CD4-positive, alpha-beta T cell treated with Interleukin-4 for 1 hour (primary cell): ENCODE data around the gene OPA1.
"Not testable (repeated sequence)": the region's sequence is repeated elsewhere in the genome, so short reads cannot be mapped to it uniquely, and the experiment has no call there.

Source experiments
- DNase-seq, 2 donors: peaks; one replicate each; pipeline ENCODE4 v3.0.0-alpha.2; 2020 to 2022

Gene OPA1

DNA sequence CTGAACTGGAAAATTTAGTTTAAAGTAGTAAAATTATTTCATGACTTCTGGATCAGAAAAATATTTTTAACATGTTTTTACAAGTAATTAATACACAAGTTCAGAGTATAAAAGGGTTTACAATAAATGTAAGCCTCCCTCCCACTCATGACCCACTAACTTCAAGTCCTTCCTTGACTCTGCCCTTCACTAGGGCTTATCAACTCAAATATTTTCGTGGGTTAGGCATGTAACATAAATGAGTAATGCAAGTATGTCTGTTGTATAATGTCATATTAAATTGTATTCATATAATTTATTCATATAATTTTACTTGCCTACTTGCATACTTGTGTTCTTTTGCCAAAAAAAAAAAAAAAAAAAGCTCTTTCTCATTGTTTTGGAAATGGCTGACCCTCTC is 3.4 kb upstream of the OPA1 start:
- DNase-seq: no peak

- no peak for DNase-seq
These were observed 2.7 kb upstream of the OPA1 start for GRCh38 chr3:193590088-193590856.

GRCh38 chr3:193593668-193594030 is 641 bp downstream of the OPA1 start:
- DNase-seq: peak in 1 of 2 donors; percentile 32

GRCh38 chr3:193594946-193595689 is 2.1 kb downstream of the OPA1 start:
- no peak for DNase-seq

DNA sequence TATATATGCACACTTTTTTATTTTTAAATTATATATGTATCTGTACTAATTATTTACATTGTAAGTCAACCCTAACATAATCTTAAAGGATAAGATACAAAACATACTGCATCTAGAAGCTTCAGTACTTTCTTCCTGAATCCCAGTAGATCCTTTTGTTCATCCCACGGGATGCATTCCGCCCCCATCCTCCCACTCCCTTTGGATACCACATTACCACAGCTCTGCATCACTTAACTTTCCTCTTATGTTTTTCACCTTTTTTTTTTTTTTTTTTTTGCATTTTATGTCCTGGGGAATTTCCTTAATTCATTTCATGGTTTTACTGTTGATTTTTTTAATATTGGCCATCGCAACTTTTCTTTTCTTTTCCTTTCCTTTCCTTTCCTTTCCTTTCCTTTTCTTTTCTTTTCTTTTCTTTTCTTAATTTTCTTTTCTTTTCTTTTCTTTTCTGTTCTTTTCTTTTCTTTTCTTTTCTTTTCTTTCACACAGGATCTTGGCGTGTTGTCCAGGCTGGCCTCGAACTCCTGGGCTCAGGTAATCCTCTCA is 3.0 kb downstream of the OPA1 start:
- no peak for DNase-seq

DNA sequence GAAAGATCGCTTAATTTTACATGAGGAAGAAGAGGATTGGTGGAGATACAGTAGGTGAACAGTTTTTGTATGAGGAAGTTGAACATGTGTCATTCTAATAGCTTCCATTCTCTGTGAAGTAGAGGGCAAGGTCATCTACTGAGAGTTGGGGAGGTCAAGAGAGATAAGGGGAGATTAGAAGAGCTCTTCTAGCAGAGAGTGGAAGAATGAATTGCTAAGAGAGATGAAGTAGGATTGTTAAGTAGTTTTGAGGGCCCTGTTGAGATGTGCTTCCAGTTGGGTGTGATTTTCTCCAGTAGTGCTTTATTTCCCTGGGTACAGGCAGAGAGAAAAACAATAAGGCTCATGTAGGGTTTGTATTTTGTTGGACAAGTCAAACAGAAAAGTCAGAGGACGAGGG is 5.2 kb downstream of the OPA1 start:
- no peak for DNase-seq

DNA sequence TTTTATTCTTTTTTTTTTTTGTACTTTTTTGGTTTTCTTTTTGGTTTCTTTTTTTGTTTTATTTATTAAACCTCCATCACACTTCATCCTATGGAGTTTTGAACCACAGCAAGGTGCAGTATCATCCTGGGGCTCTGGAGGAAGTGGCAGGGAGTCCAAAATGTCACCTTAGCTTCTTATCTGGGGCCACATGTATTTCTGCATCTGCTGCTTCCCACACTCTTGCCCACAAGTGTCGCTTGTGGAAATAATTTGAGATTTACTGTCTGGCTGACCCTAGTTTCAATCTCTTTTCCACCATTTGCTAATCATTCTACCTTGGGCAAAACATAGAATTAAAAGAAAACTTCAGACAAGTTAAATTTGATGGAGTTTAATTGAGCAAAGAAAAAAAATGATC is 6.4 kb downstream of the OPA1 start:
- DNase-seq: no peak

GRCh38 chr3:193605876-193606275 is 12.9 kb downstream of the OPA1 start:
- peak; percentile 43 to 66 for DNase-seq

GRCh38 chr3:193606892-193607291 is 13.9 kb downstream of the OPA1 start:
- DNase-seq: not testable (repeated sequence)

GRCh38 chr3:193610516-193610915 is 17.5 kb downstream of the OPA1 start:
- DNase-seq: not testable (repeated sequence)

DNA sequence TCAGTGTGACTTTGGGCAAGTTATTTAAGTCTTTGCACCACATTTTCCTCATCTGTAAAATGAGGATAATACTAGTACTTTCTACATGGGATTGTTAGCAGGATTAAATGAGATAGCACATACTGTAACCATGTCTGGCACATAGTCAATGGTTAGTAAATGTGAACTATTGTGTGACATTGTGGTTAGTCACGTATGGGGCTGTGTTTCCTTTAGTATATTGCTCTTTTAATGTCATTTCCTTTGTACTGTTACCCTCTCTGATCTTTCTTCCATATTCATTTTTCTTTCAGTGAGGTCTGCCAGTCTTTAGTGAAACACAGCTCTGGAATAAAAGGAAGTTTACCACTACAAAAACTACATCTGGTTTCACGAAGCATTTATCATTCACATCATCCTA is 21.4 kb downstream of the OPA1 start:
- no peak for DNase-seq

DNA sequence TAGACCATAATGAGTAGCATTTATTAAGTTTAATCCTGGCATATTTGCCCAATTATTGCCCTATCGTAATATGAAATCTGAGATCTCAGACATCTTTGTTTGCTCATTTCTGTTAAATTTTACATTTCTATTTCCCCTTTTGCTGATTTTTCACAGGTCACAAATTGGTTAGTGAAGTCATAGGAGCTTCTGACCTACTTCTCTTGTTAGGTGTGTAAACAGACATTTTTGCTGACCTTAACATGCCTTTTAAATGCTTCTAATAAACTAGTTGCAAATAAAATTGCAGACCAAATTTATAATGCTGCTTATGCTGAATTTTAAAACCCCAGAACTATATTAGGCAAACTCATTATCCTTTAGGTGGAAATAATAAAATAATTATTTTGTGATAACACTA is 24.6 kb downstream of the OPA1 start:
- no peak for DNase-seq

GRCh38 chr3:193620057-193620456 is 27.0 kb downstream of the OPA1 start:
- no peak for DNase-seq

DNA sequence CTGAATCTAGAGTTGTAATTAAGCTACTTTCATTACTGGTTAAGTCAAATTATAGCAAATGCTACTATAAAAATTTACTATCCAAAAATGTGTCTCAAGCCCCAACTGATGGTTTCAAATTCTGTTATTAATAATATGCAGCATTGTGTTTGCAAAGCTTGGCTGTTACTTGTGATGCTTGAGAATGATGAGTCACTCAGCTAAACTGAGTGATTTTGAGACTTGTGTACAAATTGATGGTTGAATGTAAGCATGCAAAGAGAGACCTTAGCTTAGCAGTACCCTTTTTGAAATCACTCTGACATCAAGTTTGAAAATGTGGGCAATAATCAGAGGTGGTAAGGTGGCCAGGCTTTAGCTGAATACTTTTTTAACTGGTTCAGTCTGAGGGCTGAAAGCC is 27.6 kb downstream of the OPA1 start:
- no peak for DNase-seq

GRCh38 chr3:193621127-193621526 is 28.1 kb downstream of the OPA1 start:
- DNase-seq: no peak

- DNase-seq: no peak
These were observed 37.0 kb downstream of the OPA1 start for GRCh38 chr3:193630005-193630404.

DNA sequence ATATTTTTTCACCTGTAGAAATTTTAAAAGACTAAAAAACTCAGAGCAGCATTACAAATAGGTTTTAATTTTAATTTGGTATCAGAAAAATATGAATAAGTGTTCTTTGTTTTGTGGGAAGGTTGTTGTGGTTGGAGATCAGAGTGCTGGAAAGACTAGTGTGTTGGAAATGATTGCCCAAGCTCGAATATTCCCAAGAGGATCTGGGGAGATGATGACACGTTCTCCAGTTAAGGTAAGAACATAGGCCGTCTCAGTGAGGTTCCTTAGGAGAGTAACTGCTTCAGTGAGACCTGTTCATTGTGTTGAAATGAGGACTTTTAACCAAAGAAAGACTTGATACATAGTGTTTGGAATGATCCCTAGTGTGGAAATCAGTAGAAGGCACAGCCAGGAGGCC is 44.8 kb downstream of the OPA1 start:
- DNase-seq: no peak

GRCh38 chr3:193638833-193639232 is 45.8 kb downstream of the OPA1 start:
- no peak for DNase-seq

- DNase-seq: no peak
These were observed 47.2 kb downstream of the OPA1 start for GRCh38 chr3:193640165-193640715.

DNA sequence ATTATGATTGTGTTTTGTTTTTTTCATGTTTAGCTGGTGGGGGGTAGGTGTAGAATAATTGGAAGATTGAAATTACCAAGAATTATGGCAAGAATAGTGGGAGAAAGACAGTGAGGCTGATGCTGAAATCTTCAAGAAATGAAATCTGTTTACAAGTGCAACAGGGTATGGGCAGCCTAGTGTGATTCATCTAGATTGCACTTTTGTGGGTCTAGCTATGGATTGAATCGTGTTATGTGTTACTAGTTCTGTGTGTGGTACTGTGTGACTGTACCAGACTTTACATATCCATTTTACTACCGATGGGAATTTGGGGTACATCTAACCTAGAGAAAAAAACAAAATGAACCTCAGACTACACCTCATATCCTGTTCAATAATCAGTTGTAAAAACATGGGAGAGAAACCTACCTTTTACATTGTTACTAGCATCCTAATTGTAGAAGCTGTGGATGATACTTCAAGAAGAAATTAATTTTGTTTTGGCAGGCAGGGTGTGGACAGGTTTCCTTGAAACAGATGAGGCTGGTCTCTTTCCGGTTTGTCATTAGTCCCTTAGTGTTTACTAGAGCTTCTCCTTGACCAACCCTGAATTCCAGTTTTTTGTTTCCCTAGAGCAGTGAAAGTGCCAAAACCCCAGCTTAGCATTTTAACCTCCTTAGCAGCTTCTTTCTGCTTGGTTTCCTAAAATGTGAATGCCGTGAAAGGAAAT is 47.9 kb downstream of the OPA1 start:
- DNase-seq: no peak

GRCh38 chr3:193641440-193641775 is 48.4 kb downstream of the OPA1 start:
- no peak for DNase-seq

GRCh38 chr3:193645806-193646205 is 52.8 kb downstream of the OPA1 start:
- DNase-seq: no peak

DNA sequence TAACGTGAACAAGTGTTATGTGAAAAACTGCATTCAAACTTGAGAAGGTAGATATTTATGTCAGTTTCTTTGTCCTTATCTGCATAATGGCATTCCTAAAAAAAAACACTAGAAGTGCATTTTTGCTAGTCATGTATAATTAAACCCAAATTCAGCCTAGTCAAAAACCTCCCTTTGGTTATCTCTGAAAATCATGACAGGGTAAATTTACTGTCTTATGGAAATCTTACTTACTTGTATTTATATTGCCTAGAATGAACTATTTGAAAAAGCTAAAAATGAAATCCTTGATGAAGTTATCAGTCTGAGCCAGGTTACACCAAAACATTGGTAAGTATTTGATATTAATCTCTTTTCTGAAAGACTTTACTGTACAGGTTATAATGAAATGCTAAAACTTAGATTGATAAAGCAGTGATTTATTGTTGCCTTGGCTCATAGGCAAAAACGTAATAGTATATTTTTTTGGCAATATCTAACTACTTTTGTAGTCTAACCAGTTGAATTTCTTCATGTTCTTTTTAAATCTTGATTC is 55.6 kb downstream of the OPA1 start:
- no peak for DNase-seq
